Germinal center (tissue), 1 donor: ENCODE measurements around the gene KRTDAP.

ENCODE experiments used
- DNase-seq: peaks from one replicate; pipeline ENCODE4 v3.0.0; 2012; ENCODE audit warnings: mixed read lengths, low spot score

The KRTDAP gene

GRCh38 chr19:35512831-35513627 lies 22.8 kb upstream of the KRTDAP start:
- no peak for DNase-seq

- no peak for DNase-seq
These were observed 21.1 kb upstream of the KRTDAP start for GRCh38 chr19:35511337-35511736.

GRCh38 chr19:35510626-35510964 lies 20.3 kb upstream of the KRTDAP start:
- DNase-seq = no peak

- DNase-seq = peak; percentile 89
These were observed 19.8 kb upstream of the KRTDAP start for GRCh38 chr19:35509861-35510625.

- DNase-seq = no peak
These were observed 18.9 kb upstream of the KRTDAP start for GRCh38 chr19:35509018-35509652.

GRCh38 chr19:35508129-35508528 lies 17.9 kb upstream of the KRTDAP start:
- DNase-seq = no peak

GRCh38 chr19:35507561-35507960 lies 17.3 kb upstream of the KRTDAP start:
- no peak for DNase-seq

- DNase-seq = no peak
These were observed 15.7 kb upstream of the KRTDAP start for GRCh38 chr19:35506011-35506410.

GRCh38 chr19:35502751-35503150 lies 12.5 kb upstream of the KRTDAP start:
- no peak for DNase-seq

GRCh38 chr19:35501684-35502083 lies 11.4 kb upstream of the KRTDAP start:
- DNase-seq = no peak

GRCh38 chr19:35500611-35501010 lies 10.3 kb upstream of the KRTDAP start:
- DNase-seq = no peak

- no peak for DNase-seq
These were observed 8.8 kb upstream of the KRTDAP start for GRCh38 chr19:35498984-35499527.

- DNase-seq = no peak
These were observed 8.0 kb upstream of the KRTDAP start for GRCh38 chr19:35498220-35498619.

- DNase-seq = no peak
These were observed 7.1 kb upstream of the KRTDAP start for GRCh38 chr19:35497406-35497805.

GRCh38 chr19:35495107-35496064 lies 5.1 kb upstream of the KRTDAP start:
- DNase-seq = peak; percentile 88

GRCh38 chr19:35493971-35494370 lies 3.7 kb upstream of the KRTDAP start:
- no peak for DNase-seq

- DNase-seq = no peak
These were observed 1.6 kb upstream of the KRTDAP start for GRCh38 chr19:35491836-35492360.

- no peak for DNase-seq
These were observed 1.6 kb downstream of the KRTDAP start for GRCh38 chr19:35488677-35489076.

- DNase-seq = no peak
These were observed 2.5 kb downstream of the KRTDAP start for GRCh38 chr19:35487656-35488182.

- no peak for DNase-seq
These were observed 4.0 kb downstream of the KRTDAP start for GRCh38 chr19:35486268-35486708.
